KMS-11 (cell line): ENCODE measurements around the gene GALNT9.

Experiments
- H2AFZ ChIP-seq: fragments of 200-600 bp; sonication (generic); 2 replicates; pipeline ENCODE4 v1.6.1; 2016; ENCODE audit warnings: antibody characterized with exemption, mixed run types, low read depth
- H3K27ac ChIP-seq: fragments of 200-600 bp; sonication (generic); 2 replicates; pipeline ENCODE4 v1.6.1; 2016; ENCODE audit warnings: mild to moderate bottlenecking, mixed run types
- H3K27me3 ChIP-seq: fragments of 200-600 bp; sonication (generic); 2 replicates; pipeline ENCODE4 v1.6.1; 2017; ENCODE audit warnings: mild to moderate bottlenecking, low read depth, mixed run types, moderate library complexity; ENCODE audit not compliant: insufficient read depth
- H3K36me3 ChIP-seq: fragments of 200-600 bp; sonication (generic); 2 replicates; pipeline ENCODE4 v1.6.1; 2017; ENCODE audit warnings: mild to moderate bottlenecking, mixed run types; ENCODE audit not compliant: insufficient read depth
- H3K4me1 ChIP-seq: fragments of 200-600 bp; sonication (generic); 2 replicates; pipeline ENCODE4 v1.6.1; 2016; ENCODE audit warnings: mild to moderate bottlenecking, low read depth, mixed run types; ENCODE audit not compliant: poor library complexity, severe bottlenecking
- H3K4me2 ChIP-seq: fragments of 200-600 bp; sonication (generic); 2 replicates; pipeline ENCODE4 v1.7.0; 2016; ENCODE audit warnings: mild to moderate bottlenecking, mixed run types
- H3K4me3 ChIP-seq: fragments of 200-600 bp; sonication (generic); IDR thresholded peaks from 2 replicates; pipeline ENCODE4 v1.6.1; 2017; ENCODE audit warnings: low read depth, low read length, mixed read lengths; ENCODE audit not compliant: insufficient read depth
- H3K79me2 ChIP-seq: fragments of 200-600 bp; sonication (generic); 2 replicates; pipeline ENCODE4 v1.6.1; 2016; ENCODE audit warnings: low read depth, mixed run types; ENCODE audit not compliant: insufficient read depth
- H3K9ac ChIP-seq: fragments of 200-600 bp; sonication (generic); 2 replicates; pipeline ENCODE4 v1.6.1; 2016; ENCODE audit warnings: mild to moderate bottlenecking, mixed run types
- H4K20me1 ChIP-seq: fragments of 200-600 bp; sonication (generic); 2 replicates; pipeline ENCODE4 v1.6.1; 2016; ENCODE audit warnings: mild to moderate bottlenecking, mixed run types; ENCODE audit not compliant: insufficient read depth
- TF ChIP-seq, protein P1 (sequence below): fragments of 200-600 bp; sonication (generic); conservative IDR thresholded peaks from 2 replicates; pipeline ENCODE4 v1.6.1; 2017; ENCODE audit warnings: low read depth, mild to moderate bottlenecking, antibody characterized with exemption, low read length, moderate library complexity, mixed read lengths

The GALNT9 gene

DNA sequence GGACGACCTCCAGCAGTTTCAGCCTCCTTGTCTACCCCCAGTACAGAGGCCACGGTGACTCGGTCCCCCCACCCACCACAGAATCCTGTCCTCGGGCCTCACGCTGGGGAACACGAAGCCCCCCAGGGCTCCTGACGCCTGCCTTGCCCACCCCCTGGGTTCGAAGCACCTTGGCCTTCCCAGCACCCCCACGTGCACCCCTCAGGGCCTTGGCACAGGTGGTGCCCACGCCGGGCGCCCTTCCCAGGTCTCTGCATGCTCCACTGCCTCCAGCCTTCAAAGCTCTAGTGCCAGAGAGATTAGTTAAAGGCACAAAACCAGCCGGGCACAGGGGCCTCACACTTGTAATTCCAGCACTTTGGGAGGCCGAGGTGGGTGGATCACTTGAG is 123.3 kb downstream of the GALNT9 start:
- Histone ChIP-seq H3K4me3 (no peak overlapping the region), H3K36me3 (no peaks in the 10 kb centered on the region), H3K27me3 (peaks cover 3% of the 10 kb centered on the region; the same call in 1 of the 2 replicates), H2AFZ (no peak overlapping the region), H3K4me2 (no peak overlapping the region), H4K20me1 (no peaks in the 10 kb centered on the region), H3K9ac (no peak overlapping the region), H3K79me2 (no peaks in the 10 kb centered on the region), H3K27ac (no peak overlapping the region), H3K4me1 (no peaks in the 10 kb centered on the region)
- TF ChIP-seq, protein P1, sequence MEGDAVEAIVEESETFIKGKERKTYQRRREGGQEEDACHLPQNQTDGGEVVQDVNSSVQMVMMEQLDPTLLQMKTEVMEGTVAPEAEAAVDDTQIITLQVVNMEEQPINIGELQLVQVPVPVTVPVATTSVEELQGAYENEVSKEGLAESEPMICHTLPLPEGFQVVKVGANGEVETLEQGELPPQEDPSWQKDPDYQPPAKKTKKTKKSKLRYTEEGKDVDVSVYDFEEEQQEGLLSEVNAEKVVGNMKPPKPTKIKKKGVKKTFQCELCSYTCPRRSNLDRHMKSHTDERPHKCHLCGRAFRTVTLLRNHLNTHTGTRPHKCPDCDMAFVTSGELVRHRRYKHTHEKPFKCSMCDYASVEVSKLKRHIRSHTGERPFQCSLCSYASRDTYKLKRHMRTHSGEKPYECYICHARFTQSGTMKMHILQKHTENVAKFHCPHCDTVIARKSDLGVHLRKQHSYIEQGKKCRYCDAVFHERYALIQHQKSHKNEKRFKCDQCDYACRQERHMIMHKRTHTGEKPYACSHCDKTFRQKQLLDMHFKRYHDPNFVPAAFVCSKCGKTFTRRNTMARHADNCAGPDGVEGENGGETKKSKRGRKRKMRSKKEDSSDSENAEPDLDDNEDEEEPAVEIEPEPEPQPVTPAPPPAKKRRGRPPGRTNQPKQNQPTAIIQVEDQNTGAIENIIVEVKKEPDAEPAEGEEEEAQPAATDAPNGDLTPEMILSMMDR, result no peak

DNA sequence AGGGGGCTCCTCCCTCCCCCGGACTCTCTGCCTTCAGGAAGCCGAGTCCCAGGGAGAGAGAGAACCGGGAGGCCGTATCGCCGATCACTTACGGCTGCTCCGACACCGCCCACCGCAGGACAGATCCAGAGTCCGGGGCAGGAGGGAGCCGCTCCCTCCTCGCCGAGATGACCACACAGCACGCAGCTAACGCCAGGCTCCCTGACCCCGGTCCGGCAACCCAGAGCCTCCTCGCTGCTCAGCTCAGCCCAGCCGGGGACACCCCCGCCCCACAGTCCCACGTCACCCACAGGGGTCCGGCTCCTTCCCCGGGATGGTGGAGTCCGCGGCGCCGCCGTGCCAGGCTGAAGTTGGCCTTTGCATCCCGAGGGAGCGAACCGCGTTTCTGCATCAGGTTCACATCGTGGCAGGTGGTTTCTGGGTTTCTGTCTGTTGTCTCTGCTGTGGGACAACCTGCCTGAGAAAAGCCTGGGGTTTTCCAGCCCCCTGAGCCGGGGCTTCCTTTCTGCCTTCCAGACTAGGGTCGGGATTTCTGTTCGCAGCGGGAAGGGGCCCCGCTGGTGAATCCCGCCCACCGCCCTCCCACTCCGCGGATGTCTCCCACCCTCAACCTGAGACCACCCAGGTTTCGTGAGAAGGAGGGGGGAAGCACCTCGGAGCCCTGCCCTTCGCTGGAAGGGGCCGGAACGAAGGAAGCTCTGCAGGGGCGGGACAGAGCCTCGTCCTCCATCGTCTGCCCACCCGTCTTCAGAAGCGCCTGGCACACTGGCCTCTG is 123.9 kb downstream of the GALNT9 start:
- Histone ChIP-seq H3K4me1 (no peaks in the 10 kb centered on the region), H4K20me1 (no peaks in the 10 kb centered on the region), H3K79me2 (no peaks in the 10 kb centered on the region), H3K4me2 (no peak overlapping the region), H2AFZ (no peak overlapping the region), H3K36me3 (no peaks in the 10 kb centered on the region), H3K27ac (no peak overlapping the region), H3K4me3 (no peak overlapping the region), H3K9ac (no peak overlapping the region), H3K27me3 (peaks cover 7% of the 10 kb centered on the region; the same call in 1 of the 2 replicates)
- TF ChIP-seq, protein P1, result no peak

DNA sequence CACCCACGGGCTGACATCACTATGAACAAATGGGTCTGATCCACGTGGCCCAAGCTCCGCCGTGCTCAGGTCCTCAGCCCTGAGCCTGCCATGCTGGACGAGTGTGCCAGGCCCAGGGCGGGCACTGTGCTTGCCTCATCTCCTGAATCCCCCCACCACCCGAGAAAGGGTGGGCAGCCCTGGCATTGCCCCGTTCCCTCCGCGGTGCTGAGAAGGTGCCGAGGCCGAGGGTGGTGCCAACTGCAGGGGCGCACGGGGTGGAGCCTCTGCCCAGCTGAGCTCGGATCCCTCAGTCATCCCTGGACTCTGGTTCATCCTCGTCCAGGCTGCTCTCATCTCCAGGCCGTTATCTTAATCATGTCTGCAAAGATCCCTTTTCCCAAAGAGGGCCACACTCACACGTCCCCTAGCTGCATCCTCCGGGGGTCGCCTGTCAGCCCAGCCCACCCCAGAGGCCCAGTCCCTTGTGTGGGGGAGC is 124.6 kb downstream of the GALNT9 start:
- no peak overlapping the region for H2AFZ ChIP-seq
- H4K20me1 ChIP-seq, result no peaks in the 10 kb centered on the region
- no peak overlapping the region for H3K9ac ChIP-seq
- H3K4me2 ChIP-seq, result no peak overlapping the region
- TF ChIP-seq, protein P1, result no peak
- no peaks in the 10 kb centered on the region for H3K4me1 ChIP-seq
- peaks cover 7% of the 10 kb centered on the region; the same call in 1 of the 2 replicates for H3K27me3 ChIP-seq
- no peak overlapping the region for H3K4me3 ChIP-seq
- H3K79me2 ChIP-seq, result no peaks in the 10 kb centered on the region
- no peak overlapping the region for H3K27ac ChIP-seq
- no peaks in the 10 kb centered on the region for H3K36me3 ChIP-seq

DNA sequence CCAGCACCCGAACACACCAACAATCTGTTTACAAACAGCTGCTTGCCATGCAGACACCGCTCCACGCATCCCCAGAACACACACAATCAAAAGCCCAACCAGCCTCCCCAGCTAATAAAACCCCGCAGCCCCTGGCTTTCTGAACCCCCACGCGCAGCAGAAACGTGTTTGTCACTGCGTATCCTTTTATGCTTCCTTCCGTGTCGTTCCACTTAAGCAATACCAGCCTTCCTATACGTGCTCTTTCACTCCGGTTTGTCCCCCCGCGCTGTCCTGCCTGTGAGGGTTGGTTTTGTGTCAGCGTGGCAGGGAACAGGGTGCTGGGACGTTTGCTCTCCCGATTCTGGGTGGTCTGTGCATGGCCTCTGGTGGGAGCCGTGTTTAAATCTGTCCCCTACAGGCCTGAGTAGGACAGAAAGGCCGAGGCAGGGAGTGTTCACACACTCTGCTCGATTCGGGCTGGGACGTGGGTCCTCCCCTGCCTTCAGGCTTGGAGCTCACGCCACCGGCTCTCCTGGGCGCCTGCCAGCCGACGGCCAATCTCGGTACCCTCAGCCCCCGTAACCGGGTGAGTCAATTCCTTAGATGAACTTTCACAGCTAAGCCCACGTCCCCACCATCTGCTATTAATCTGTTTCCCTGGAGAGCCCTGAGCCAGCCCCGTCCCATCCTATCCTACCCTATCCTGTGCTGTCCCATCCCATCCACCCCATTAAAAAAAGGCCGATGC is 125.2 kb downstream of the GALNT9 start:
- Histone ChIP-seq H3K9ac (no peak overlapping the region), H3K4me3 (no peak overlapping the region), H3K36me3 (no peaks in the 10 kb centered on the region), H3K4me2 (no peak overlapping the region), H3K79me2 (no peaks in the 10 kb centered on the region), H3K27ac (no peak overlapping the region), H3K4me1 (no peaks in the 10 kb centered on the region), H4K20me1 (no peaks in the 10 kb centered on the region), H3K27me3 (peaks cover 7% of the 10 kb centered on the region; the same call in 1 of the 2 replicates), H2AFZ (no peak overlapping the region)
- TF ChIP-seq, protein P1, result no peak
